Peyer's patch (tissue), 4 donors: Measurements from ENCODE around the gene FBXL19. TPM values are rescaled to one million over a fixed set of nuclear protein-coding genes. Genes with fewer than 3 reads are reported as not detected.

Experiments used
- DNase-seq, 3 donors: peaks; one replicate each; pipeline ENCODE4 v3.0.0-alpha.2; 2017 to 2019
- H3K27ac ChIP-seq, 4 donors: fragments of 200-600 bp; sonication (generic); one replicate each; pipeline ENCODE4 v1.5.1; 2016 to 2019
- H3K27me3 ChIP-seq, 2 donors: fragments of 200-600 bp; sonication (generic); one replicate each; pipeline ENCODE4 v1.5.1; 2019
- H3K36me3 ChIP-seq, 3 donors: fragments of 200-600 bp; sonication (generic); one replicate each; pipeline ENCODE4 v1.5.1; 2016 to 2019
- H3K4me1 ChIP-seq, 4 donors: fragments of 200-600 bp; sonication (generic); one replicate each; pipeline ENCODE4 v1.5.1; 2016 to 2019
- H3K4me3 ChIP-seq, 4 donors: fragments of 200-600 bp; sonication (generic); 1 replicate in 3 of 4; 2 replicates in 1 of 4; pipeline ENCODE4 v1.5.1; 2016 to 2019; ENCODE audit warnings: mild to moderate bottlenecking in 1 of 4
- H3K9me3 ChIP-seq, 4 donors: fragments of 200-600 bp; sonication (generic); one replicate each; pipeline ENCODE4 v1.5.1; 2016 to 2019; ENCODE audit warnings: mild to moderate bottlenecking in 1 of 4
- POLR2A ChIP-seq, 2 donors: fragments of 450-650 bp; IDR thresholded peaks; one replicate each; pipeline ENCODE4 v1.5.1; 2017; ENCODE audit warnings: antibody characterized with exemption in 2 of 2, mild to moderate bottlenecking in 2 of 2, moderate library complexity in 2 of 2
- total RNA-seq, 4 donors: library from RNA; depleted of rRNA; stranded (reverse); fragments of >200 nt; gene quantifications; one replicate each; pipeline ENCODE4 v1.1.0, GENCODE V29; 2016
- TF ChIP-seq, protein P1 (sequence below), 6 experiments: fragments of 450-650 bp in 4 of 6; fragments of 200-600 bp in 2 of 6; sonication (generic) in 1 of 6; IDR thresholded peaks; one replicate each; pipeline ENCODE4 v1.5.1; 2017 to 2019; ENCODE audit warnings: antibody characterized with exemption in 6 of 6, mild to moderate bottlenecking in 3 of 6, moderate library complexity in 1 of 6

The FBXL19 gene
- total RNA-seq, 4 donors from 2014 or later = 25.0 to 51.2 (median 47.9) TPM

DNA sequence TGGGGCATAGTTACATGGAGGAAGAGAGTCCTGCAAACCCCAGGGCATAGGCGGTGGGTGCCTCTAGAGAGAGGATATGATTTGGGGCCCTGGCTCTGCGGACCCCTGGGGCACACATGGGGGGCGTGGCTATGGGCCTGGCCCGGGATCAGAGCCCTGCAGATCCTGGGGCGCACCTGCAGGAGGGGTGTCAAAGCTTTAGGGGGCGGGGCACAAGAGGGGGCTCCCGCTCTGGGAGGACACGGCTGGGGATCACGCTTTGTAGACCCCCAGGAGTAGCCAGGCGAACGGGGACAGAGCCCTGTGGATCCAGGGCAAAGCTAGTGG lies 30.0 kb upstream of the FBXL19 start:
- Histone ChIP-seq H3K36me3 (peaks cover 0 to 34% (median 0%) of the 10 kb centered on the region in 3 donors), H3K27me3 (no peaks in the 10 kb centered on the region), H3K4me3 (peak overlapping the region; percentile 66 to 93 (median 79)), H3K9me3 (no peaks in the 10 kb centered on the region), H3K4me1 (peaks cover 5 to 29% (median 13%) of the 10 kb centered on the region in 4 donors), H3K27ac (peak overlapping the region; percentile 81 to 96 (median 86))
- TF ChIP-seq, protein P1, sequence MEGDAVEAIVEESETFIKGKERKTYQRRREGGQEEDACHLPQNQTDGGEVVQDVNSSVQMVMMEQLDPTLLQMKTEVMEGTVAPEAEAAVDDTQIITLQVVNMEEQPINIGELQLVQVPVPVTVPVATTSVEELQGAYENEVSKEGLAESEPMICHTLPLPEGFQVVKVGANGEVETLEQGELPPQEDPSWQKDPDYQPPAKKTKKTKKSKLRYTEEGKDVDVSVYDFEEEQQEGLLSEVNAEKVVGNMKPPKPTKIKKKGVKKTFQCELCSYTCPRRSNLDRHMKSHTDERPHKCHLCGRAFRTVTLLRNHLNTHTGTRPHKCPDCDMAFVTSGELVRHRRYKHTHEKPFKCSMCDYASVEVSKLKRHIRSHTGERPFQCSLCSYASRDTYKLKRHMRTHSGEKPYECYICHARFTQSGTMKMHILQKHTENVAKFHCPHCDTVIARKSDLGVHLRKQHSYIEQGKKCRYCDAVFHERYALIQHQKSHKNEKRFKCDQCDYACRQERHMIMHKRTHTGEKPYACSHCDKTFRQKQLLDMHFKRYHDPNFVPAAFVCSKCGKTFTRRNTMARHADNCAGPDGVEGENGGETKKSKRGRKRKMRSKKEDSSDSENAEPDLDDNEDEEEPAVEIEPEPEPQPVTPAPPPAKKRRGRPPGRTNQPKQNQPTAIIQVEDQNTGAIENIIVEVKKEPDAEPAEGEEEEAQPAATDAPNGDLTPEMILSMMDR (IDR thresholded peaks at IDR 0.05) = no peak
- TF ChIP-seq POLR2A (IDR thresholded peaks at IDR 0.05) = no peak
- peak in 2 of 3 donors; percentile 38 to 59 for DNase-seq

- Histone ChIP-seq H3K4me3 (peak within 1 kb of the TSS; percentile 66 to 93 (median 79)), H3K27me3 (no peaks in the 10 kb centered on the region), H3K9me3 (no peaks in the 10 kb centered on the region), H3K36me3 (peaks cover 0 to 29% (median 0%) of the 10 kb centered on the region in 3 donors), H3K27ac (peak within 1 kb of the TSS; percentile 81 to 96 (median 86)), H3K4me1 (peaks cover 5 to 29% (median 13%) of the 10 kb centered on the region in 4 donors)
- peak in 1 of 2 donors; percentile 71 for TF ChIP-seq POLR2A (IDR thresholded peaks at IDR 0.05)
- TF ChIP-seq, protein P1 (IDR thresholded peaks at IDR 0.05) = peak in 5 of 6 experiments; percentile 38 to 72 (median 58)
- peak; percentile 89 to 97 (median 96) for DNase-seq
Measured at GRCh38 chr16:30893744-30894539, 29.4 kb upstream of the FBXL19 start, which contains the start of gene BCL7C. Gene BCL7C, minus strand, starts transcription at chr16:30894077. Its CDS starts 133 bp downstream, at chr16:30893944.

DNA sequence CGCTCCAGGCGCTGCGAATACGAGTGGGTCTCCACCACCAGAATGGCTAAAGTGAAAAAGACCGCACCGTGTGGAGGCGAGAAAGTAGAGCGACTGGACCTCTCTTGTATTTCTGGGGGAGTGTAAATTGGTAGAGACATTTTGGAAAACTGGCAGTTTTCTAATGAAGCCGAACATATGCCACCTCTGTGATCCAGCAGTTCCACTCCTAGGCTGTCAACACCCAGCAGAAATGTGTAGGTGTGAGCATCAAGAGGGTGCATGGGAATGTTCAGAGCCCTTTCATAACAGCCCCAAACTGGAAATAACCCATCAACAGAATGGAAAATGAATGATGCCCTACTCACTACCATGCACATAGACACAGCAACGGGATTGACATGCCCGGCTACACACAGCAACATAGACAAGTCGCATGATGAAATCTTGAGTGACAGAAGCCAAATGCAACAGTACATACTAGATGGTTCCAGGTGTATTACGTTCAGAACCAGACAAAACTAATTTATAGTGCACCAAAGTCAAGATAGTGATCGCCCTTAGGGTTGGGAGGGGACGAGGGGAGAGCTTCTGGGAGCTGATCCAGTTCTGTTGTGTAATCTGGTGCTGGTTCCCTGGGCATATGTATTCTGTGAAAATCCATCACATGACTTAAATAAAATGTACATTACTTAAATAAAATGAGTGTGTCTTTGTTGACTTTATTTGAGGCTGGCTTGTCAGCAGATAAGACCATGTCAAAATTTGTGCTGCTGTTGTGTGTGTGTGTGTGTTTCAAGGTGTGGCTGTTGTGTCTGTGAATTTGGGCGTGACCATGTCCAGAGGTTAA lies 28.6 kb upstream of the FBXL19 start:
- Histone ChIP-seq H3K9me3 (no peaks in the 10 kb centered on the region), H3K36me3 (peaks cover 0 to 20% (median 0%) of the 10 kb centered on the region in 3 donors), H3K27me3 (no peaks in the 10 kb centered on the region), H3K27ac (peak overlapping the region; percentile 86 to 98 (median 92)), H3K4me3 (peak overlapping the region; percentile 66 to 93 (median 79)), H3K4me1 (peaks cover 5 to 29% (median 13%) of the 10 kb centered on the region in 4 donors)
- TF ChIP-seq POLR2A (IDR thresholded peaks at IDR 0.05) = no peak
- DNase-seq = no peak

GRCh38 chr16:30895627-30896260 lies 27.6 kb upstream of the FBXL19 start:
- TF ChIP-seq, protein P1 (IDR thresholded peaks at IDR 0.05) = no peak
- TF ChIP-seq POLR2A (IDR thresholded peaks at IDR 0.05) = no peak
- Histone ChIP-seq H3K27ac (peak overlapping the region; percentile 79 to 98 (median 90)), H3K4me3 (peak overlapping the region; percentile 32 to 59 (median 44)), H3K4me1 (peaks cover 5 to 29% (median 13%) of the 10 kb centered on the region in 4 donors), H3K9me3 (no peaks in the 10 kb centered on the region), H3K27me3 (no peaks in the 10 kb centered on the region), H3K36me3 (peaks cover 0 to 11% (median 0%) of the 10 kb centered on the region in 3 donors)
- no peak for DNase-seq

- TF ChIP-seq, protein P1 (IDR thresholded peaks at IDR 0.05) = no peak
- TF ChIP-seq POLR2A (IDR thresholded peaks at IDR 0.05) = no peak
- Histone ChIP-seq H3K4me1 (peaks cover 5 to 35% (median 13%) of the 10 kb centered on the region in 4 donors), H3K4me3 (peak within 1 kb of the TSS; percentile 32 to 59 (median 44)), H3K36me3 (peaks cover 0 to 4% (median 0%) of the 10 kb centered on the region in 3 donors), H3K27me3 (no peaks in the 10 kb centered on the region), H3K27ac (peak within 1 kb of the TSS; percentile 79 to 98 (median 90)), H3K9me3 (no peaks in the 10 kb centered on the region)
- peak in 2 of 3 donors; percentile 65 to 73 for DNase-seq
Measured at GRCh38 chr16:30896261-30896888, 27.0 kb upstream of the FBXL19 start, which contains the start of gene CTF1. Gene CTF1, plus strand, starts transcription at chr16:30896614. Its CDS starts 30 bp downstream, at chr16:30896644.
